Activated T-helper 9 cell treated with anti-CD3 and anti-CD28 coated beads, Interleukin-2, amount 50 U/mL, for 16 hours (primary cell): Measurements from ENCODE around the gene ADORA2B.
"Not testable (repeated sequence)": the region's sequence is repeated elsewhere in the genome, so short reads cannot be mapped to it uniquely, and the experiment has no call there.

Source experiments
- DNase-seq: peaks from one replicate; pipeline ENCODE4 v3.0.0-alpha.2; 2020; ENCODE audit warnings: low read depth

Gene ADORA2B

DNA sequence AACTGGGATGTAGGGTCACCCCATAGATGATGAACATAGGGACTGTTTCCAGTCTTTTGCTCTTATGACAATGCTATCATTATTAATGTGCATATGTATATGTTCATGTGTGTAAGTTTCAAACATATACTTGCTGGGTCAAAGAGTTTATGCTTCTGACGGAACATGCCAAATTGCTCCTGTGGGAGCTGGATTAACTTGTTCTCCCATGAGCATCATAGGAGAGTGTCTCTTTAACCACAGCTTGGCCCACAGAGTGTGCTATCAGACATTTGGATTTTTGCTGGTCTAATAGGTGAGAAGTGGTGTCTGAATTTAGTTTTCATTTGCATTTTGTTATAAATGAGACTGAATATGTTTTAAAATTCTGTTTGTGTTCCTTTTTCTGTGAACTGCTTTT lies 22.3 kb upstream of the ADORA2B start:
- no peak for DNase-seq

- no peak for DNase-seq
These were observed 18.7 kb upstream of the ADORA2B start for GRCh38 chr17:15926039-15926740.

DNA sequence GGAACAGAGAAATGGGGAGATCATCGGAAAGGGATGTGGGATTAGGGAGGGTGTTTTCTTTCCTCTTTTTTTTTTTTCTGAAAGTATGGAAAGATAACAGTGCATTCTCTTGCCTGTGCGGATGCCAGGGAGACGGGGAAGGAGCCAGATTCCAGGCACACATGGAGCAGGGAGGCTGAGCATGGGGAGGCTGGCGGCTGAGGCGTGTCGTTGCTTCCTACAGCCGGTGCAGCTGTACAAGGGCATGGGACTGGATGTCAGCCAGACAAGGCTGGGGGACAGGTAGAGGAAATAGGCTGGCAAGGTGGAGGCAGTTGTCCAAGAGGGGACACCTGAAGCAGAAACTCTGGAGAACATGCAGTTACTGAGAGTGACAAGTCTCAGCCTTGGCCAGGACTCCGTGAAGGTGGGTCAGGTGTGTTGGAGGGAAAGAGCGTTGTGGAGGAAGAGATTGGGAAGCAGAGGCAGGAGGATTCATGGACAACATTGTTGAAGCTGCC lies 16.6 kb upstream of the ADORA2B start:
- DNase-seq: no peak

- no peak for DNase-seq
These were observed 15.0 kb upstream of the ADORA2B start for GRCh38 chr17:15929941-15930340.

DNA sequence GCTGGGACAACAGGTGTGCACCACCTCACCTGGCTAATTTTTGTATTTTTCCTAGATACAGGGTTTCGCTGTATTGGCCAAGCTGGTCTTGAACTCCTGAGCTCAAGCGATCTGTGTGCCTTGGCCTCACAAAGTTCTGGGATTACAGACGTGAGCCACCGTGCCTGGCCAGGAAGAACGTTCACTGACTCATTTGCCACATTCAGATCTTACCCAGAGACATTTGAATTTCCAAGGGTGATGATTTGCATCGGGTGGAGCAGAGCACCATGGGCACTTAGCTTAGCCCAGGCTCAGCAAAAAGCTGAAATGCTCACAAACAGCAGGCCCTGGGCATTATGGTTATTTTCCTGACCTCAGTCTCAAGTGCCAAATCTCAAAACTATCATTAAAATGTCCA lies 14.5 kb upstream of the ADORA2B start:
- no peak for DNase-seq

DNA sequence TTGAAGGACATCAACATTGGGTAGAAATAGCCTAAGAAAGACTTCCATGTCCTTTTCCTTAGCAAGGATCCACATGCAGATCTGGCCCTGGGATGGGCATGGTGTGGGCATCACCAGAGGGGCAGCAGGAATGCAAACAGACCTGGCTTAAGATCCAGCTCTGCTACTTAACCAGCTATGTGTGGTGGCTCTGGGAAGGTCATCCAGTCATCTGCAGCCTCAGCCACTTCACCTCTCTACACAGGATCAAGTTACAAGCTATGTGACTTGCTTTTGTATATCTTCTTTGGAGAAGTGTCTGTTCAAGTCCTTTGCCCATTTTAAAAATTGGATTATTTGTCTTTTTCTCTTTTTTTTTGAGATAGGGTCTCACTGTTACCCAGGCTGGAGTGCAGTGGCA lies 13.5 kb upstream of the ADORA2B start:
- no peak for DNase-seq

GRCh38 chr17:15934866-15935265 lies 10.1 kb upstream of the ADORA2B start:
- DNase-seq: no peak

DNA sequence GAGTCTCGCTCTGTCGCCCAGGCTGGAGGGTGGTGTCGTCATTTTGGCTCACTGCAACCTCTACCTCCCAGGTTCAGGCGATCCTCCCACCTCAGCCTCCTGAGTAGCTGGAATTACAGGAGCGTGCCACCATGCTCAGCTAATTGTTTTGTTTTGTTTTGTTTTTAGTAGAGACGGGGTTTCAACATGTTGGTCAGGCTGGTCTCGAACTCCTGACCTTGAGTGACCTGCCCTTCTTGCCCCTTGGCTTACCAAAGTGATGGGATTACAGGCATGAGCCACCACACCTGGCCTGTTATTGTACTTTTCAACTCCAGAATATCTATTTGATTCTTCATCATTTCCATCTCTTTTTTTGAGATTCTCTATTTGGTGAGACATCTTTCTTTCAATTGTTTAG lies 9.0 kb upstream of the ADORA2B start:
- DNase-seq: no peak

- DNase-seq: not testable (repeated sequence)
These were observed 8.4 kb upstream of the ADORA2B start for GRCh38 chr17:15936481-15936880.

- DNase-seq: no peak
These were observed 3.1 kb upstream of the ADORA2B start for GRCh38 chr17:15941781-15942180.

DNA sequence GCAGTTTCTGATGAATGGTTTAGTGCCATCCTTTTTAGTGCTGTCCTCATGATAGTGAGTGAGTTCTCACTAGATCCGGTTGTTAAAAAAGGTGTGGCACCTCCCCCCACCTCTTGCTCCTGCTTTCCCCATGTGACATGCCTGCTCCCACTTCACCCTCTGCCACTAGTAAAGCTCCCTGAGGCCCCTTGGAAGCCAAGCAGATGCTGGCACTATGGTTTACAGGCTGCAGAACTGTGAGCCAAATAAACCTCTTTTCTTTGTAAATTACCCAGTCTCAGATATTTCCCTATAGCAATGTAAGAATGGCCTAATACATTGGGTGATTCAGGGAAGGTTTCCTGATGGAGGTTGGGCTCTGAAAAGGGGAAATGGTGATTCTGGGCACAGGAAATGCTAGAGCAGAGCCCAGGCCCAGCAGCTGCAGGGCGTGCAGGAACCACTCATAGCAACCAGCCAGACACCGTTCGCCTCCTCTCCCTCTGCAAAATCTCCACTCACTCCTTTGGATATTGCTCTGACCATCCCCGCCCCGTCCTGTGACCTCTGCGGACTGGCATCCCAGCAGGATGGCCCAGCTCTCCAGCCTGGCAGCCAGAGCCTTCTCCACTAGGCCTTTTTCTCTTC lies 2.6 kb upstream of the ADORA2B start:
- DNase-seq: no peak

DNA sequence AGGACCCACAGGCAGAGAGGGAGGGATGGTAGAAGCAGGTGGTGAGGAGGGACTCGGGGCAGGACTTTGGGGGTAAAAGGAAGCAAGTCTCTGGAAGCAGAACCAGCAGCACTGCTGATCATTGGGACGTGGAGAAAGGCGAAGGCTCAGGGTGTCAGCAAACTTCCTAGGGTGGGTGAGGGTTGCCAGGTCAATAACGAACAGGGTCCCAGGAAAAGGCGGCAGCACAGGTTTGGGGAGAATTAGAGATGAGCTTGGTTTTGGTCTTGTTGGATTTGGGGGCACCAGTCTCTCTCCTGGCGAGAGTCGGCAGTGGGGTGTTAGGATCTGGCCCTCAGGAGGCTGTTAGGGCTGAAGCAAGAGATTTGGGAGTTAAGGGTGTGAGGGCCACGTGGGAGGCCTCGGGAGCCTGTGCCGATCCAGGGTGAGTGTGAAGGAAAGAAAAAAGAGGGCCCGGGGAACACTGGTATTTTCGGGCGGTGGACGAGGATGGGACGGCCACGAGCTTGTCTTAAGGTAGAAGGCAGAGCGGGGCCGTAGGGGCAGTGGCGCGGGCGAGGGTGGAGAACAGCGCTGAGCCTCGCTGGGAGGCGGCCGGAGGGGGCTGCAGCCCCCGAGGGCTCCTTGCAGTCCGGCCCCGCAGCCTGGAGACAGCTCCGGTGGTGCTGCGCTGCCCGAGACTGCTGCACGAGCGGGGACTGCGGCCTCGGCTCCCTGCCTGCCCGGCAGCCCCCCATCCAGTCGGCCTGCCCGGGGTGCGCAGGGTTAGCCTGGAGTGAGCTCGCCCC lies 765 bp upstream of the ADORA2B start:
- DNase-seq: no peak

DNA sequence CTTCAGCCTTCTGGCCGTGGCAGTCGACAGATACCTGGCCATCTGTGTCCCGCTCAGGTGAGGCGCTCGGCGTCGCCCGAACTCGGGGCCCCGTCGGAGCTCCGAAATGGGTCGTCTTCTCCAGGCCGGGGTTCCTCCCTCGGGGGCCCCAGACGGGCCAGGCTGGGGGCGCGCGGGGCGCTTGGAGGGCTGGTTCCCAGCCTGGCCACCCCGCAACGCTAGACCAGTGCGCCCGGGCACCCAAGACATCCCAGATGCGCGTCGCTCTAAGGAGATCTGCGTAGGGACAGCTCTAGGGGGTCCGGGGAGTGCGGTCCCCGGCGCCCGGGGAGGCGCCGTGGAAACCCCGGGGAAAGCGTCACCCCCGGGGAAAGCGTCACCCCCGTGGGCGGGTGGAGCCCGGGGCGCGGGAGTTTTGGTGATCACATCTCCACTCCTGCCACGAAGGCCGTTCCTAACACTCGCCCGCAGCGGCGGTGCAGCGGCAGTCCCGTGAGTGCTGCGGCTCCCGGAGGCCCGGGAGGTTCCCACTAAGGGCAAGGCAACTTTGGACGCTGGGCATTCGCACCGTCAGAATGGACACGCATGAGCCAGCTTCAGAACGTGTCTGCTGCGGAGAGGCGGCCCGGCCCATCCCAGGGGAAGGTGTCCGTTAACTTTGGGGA lies 729 bp downstream of the ADORA2B start:
- peak; percentile 7 for DNase-seq

DNA sequence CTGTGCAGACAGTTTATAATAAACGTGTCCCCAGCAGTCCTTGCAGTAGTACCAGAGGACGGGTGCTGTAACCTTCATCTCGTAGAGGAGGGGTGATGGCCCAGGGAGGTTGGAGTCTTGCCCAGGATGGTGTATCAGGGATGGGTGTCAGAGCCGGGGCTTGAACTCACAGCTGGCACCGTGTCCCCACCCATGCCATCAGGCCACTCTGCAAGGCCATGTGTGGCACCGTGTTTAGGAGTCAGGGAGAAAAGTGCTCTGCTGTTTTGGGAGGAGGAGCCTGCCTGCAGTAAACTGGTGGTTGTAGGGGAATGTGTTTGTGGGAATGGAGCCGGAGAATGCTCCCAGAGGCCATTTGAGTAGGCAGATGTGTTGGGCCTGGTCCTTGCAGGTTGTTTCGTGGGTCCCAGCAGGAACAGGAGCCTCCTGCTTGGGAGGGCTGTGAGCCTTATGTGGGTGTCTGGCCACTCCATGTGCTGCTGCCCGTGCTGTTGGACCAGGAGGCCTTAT lies 1.7 kb downstream of the ADORA2B start:
- no peak for DNase-seq

DNA sequence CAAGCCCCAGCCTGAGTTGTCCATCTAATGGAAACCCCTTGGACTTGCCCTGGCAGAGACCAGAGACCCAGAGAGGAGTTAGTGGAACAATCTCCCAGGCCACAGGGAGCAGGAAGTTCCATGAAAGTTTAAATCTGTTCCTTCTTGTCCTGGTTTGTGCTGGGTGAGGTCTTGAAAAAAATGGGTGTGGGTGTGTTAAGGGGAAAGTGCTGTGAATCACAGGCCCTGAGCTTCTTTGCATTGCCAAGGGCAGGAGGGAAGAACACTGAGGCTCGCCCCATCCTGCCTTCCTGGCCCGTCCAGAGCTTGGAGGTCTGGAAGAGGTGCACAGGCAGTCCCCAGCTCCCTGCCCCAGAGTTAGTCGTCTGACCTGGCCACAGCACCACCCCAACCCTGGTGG lies 2.3 kb downstream of the ADORA2B start:
- no peak for DNase-seq

GRCh38 chr17:15947976-15948752 lies 3.2 kb downstream of the ADORA2B start:
- no peak for DNase-seq

GRCh38 chr17:15951368-15952047 lies 6.6 kb downstream of the ADORA2B start:
- DNase-seq: no peak

DNA sequence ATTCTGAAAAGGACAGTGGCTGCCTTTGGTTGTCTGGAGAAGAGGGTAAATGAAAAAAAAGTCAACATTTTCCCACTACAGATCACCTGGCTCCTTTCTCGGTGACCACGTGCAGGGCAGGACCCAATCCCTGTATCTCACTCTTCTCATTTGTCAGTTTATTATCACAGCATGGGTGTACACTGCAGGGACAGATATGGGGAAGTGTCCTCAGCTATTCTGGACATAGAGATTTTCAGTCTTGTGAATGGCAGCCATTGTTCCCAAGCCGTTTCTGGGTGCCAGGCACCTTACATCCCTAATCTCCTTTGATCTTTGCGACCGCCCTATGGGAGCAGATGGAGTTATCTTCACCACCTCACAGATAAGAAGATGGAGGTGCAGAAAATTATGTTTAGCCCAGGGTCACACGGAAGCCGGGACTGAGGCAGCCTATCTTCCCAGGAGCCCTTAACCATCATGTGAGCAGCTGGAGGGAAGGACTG lies 7.2 kb downstream of the ADORA2B start:
- DNase-seq: no peak

DNA sequence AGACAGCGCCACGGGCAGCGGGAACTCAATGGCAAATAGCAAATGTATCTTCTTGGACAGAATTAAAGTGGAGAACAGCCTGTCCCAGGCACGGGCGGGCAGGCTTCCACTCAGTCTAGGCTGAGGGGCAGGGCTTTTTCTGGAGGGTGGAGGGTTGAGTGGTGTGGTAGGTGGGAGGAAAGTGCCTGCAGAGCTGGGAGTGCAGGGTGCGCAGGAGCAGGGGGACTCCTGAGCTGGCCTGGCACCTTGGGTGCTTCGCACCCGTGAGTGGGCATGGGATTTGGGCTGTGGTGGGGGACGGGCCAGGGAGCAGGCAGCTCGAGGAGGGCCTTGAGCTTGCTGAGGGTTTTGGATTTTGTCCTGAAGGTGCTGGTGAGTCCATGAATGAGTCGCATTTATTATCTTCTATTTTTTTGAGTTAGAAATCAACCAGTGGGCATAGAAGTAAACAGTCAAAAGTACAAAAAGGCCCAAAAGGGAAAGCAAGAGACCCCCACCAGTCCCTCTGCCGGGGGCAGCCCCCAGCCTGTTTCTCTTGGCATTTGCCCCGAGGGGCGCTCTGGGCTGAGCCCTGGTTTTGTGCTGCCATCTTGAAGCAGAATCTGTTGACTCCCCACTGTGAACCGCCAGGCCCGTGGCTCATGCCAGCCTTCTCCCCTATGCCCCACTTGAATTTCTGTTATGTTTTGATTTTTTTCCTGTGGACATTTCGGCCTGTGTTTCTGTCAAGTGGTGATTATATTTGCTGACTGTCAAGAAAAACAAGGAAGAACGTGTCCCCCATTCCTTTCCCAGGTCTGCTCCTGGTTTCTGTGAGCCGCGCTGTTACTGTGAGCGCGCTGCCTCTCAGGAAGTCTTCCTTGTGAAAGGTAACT lies 8.2 kb downstream of the ADORA2B start:
- DNase-seq: no peak

DNA sequence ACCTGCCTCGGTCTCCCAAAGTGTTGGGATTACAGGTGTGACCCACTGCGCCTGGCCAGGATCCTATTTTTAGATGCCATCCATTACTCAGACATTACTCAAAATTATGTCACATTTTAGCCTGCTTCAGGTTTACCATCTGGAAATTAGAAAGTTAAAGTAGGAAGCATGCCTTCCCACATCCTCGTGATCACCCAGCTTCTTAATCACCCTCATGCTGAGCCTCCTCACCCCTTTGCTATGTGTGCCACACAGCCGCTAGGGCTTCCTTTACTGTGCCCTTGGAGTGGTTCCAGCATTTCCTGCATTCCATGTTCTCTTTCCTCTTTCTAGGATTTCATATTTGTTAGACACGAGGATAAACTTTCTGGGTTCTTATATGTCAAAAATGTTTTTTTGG lies 9.3 kb downstream of the ADORA2B start:
- no peak for DNase-seq
